Type B pancreatic cell (in vitro differentiated cells): Measurements from ENCODE around the gene FH. TPM values are rescaled to one million over a fixed set of nuclear protein-coding genes. Genes with fewer than 3 reads are reported as not detected.

Experiments used
- DNase-seq: peaks from one replicate; pipeline ENCODE4 v3.0.0; 2021; ENCODE audit warnings: mixed read lengths; ENCODE audit not compliant: unreplicated experiment; ENCODE audit errors: extremely low spot score
- H3K27ac Mint-ChIP-seq: 2 replicates; pipeline ENCODE4 v1.8.0; 2021; ENCODE audit warnings: mild to moderate bottlenecking, mixed read lengths
- H3K27me3 Mint-ChIP-seq: 2 replicates; pipeline ENCODE4 v1.8.0; 2021; ENCODE audit warnings: mixed read lengths
- H3K36me3 Mint-ChIP-seq: 2 replicates; pipeline ENCODE4 v1.8.0; 2021; ENCODE audit warnings: mixed read lengths
- H3K4me1 Mint-ChIP-seq: one replicate; pipeline ENCODE4 v1.8.0; 2021; ENCODE audit warnings: mixed read lengths; ENCODE audit not compliant: unreplicated experiment
- H3K4me3 Mint-ChIP-seq: 2 replicates; pipeline ENCODE4 v1.8.0; 2021; ENCODE audit warnings: mild to moderate bottlenecking, mixed read lengths
- H3K9me3 Mint-ChIP-seq: 2 replicates; pipeline ENCODE4 v1.8.0; 2021; ENCODE audit warnings: mixed read lengths
- total RNA-seq: library from RNA; stranded (reverse); gene quantifications from 2 replicates; pipeline ENCODE4 v1.2.1, GENCODE V29; 2021; ENCODE audit warnings: low replicate concordance
- TF ChIP-seq, protein P1 (sequence below): fragments of 200-600 bp; sonication (generic); conservative IDR thresholded peaks from 2 replicates; pipeline ENCODE4 v1.5.0; 2021; ENCODE audit warnings: antibody characterized with exemption, mild to moderate bottlenecking

The FH gene
- total RNA-seq, 1 donor from 2014 or later = 84.0 TPM

DNA sequence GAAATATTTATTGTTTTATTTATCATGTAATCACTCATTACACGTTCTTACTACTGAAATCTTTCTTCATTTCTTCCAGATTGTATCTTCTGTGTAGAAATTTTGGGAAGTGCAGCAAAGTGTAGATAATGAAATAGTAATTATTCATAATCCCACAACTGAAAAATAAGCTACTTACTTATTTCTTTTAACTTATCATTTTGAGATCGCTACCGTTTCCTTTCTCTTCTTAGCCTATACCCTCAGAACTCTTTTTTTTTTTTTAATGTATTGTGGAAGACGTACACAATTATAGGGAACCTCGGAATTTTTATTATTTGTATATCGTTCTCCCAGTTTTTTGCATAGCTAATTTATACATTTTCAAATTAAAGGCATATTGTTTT, 518 bp upstream of the FH start:
- Mint-ChIP-seq H3K4me3 (no peak overlapping the region), H3K27me3 (peaks cover 17% of the 10 kb centered on the region), H3K36me3 (peaks cover 10% of the 10 kb centered on the region), H3K9me3 (no peaks in the 10 kb centered on the region), H3K27ac (no peak overlapping the region), H3K4me1 (peaks cover 13% of the 10 kb centered on the region)
- TF ChIP-seq, protein P1, sequence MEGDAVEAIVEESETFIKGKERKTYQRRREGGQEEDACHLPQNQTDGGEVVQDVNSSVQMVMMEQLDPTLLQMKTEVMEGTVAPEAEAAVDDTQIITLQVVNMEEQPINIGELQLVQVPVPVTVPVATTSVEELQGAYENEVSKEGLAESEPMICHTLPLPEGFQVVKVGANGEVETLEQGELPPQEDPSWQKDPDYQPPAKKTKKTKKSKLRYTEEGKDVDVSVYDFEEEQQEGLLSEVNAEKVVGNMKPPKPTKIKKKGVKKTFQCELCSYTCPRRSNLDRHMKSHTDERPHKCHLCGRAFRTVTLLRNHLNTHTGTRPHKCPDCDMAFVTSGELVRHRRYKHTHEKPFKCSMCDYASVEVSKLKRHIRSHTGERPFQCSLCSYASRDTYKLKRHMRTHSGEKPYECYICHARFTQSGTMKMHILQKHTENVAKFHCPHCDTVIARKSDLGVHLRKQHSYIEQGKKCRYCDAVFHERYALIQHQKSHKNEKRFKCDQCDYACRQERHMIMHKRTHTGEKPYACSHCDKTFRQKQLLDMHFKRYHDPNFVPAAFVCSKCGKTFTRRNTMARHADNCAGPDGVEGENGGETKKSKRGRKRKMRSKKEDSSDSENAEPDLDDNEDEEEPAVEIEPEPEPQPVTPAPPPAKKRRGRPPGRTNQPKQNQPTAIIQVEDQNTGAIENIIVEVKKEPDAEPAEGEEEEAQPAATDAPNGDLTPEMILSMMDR = no peak
- no peak for DNase-seq

DNA sequence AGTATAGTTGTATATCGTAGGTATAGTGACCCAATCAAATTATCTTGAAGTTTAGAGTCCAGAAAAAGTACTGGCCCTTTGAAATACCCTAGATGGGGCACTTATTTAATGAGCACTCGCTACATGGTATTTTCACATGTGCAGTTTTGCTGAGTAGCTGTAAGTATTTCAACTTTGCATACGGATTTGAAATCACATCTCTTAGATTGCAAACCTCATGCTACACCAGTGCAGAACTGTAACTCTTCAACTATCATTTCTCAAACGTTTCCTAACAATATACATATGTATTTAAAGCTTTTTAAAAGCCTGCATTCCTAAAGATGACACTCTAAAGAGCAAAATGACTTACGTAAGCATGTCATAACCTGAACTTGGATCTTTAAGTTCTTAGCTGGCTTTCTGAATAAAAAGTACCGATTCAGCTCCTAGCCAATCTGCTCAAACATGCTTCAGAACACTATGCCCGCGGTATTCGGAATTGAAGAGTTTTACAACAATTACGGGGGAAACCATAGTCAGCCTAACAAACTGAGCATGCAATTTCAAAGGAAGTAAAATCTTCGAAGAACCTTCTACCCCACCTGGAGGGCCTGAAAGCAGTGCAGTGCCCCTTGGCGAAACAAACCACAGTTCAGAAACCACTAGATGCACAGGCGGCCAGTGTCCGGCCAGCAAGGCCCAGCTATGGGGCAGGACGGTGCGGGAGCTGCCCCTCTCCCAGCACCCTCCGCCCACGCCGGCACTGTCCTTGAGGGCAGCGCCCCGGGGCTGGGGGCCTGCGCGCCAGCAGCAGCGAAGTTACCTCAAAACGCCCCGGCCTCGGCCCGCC, 863 bp downstream of the FH start:
- no peak for DNase-seq
- H3K27ac Mint-ChIP-seq = peak overlapping the region; percentile 90
- TF ChIP-seq, protein P1 = no peak
- H3K27me3 Mint-ChIP-seq = peaks cover 10% of the 10 kb centered on the region
- H3K36me3 Mint-ChIP-seq = peaks cover 13% of the 10 kb centered on the region
- H3K9me3 Mint-ChIP-seq = no peaks in the 10 kb centered on the region
- peaks cover 15% of the 10 kb centered on the region for H3K4me1 Mint-ChIP-seq
- H3K4me3 Mint-ChIP-seq = peak overlapping the region; percentile 94

DNA sequence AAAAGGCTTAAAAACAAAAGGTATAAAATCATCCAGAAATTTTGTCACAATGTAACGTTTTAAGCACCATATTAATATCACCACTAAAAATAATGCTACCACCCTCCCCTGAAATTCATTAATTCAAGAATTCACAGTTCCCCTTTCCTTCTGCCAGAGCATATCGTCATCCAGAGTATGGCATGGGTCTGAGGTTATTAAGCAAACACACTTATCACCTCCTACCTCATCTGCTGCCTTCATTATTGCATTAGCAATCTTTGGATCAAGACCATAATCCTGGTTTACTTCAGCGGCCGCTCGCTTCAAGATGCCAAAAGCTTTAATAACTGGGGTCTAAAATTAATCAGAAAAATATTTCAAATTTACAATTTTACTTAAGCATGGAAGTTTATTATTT, 6.2 kb downstream of the FH start:
- Mint-ChIP-seq H3K27me3 (no peaks in the 10 kb centered on the region), H3K4me3 (no peak overlapping the region), H3K27ac (no peak overlapping the region), H3K4me1 (peaks cover 15% of the 10 kb centered on the region), H3K36me3 (peaks cover 29% of the 10 kb centered on the region), H3K9me3 (no peaks in the 10 kb centered on the region)
- no peak for DNase-seq
- TF ChIP-seq, protein P1 = no peak

DNA sequence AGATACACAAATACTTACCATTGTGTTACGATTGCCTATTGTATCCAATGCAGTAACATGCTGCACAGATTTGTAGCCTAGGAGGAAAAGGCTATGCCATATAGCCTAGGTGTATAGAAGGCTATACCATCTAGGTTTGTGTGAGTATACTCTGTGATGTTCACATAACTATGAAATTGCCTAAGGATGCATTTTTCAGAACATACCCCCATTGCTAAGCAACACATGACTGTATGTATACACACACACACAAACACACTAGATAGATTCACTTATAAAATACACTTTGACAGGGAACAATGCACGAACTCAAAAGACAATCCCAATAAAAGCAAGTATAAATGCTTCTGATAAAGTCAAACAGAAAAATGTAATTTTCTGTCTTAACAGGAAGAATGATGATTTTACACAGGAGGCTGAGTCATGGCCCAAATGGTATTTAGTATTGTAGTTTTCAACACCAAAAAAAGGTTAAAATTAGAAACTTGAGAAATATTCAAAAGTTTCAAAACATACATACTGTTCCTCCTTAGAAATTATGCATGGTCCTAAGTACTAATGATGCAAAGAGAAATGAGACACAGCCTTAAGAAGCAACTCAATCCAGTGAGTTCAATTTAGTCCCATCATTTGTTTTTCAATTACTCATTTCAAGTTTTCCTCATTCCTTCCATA, 12.2 kb downstream of the FH start:
- TF ChIP-seq, protein P1 = no peak
- DNase-seq = no peak
- H3K4me1 Mint-ChIP-seq = no peaks in the 10 kb centered on the region
- H3K27me3 Mint-ChIP-seq = no peaks in the 10 kb centered on the region
- no peak overlapping the region for H3K27ac Mint-ChIP-seq
- no peak overlapping the region for H3K4me3 Mint-ChIP-seq
- peaks cover 30% of the 10 kb centered on the region for H3K36me3 Mint-ChIP-seq
- no peaks in the 10 kb centered on the region for H3K9me3 Mint-ChIP-seq

DNA sequence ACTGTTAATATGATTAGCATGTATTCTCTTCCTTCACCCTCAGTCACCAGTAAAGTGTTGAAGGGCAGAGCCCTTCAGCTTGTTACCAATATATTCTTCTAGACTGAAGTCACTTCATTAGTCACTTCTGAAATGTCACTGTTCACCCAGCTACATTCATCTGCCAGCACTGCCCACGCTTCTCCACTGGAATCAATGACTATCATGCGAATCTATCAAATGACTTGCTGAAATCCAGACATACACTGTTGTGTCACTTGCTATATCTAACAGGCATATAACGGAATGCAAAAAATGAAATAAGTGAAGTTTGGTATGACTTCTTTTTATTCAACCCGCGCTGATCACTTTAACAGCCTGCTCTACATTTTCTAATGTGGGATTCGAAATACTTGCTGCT, 16.1 kb downstream of the FH start:
- TF ChIP-seq, protein P1 = no peak
- no peak for DNase-seq
- Mint-ChIP-seq H3K27ac (no peak overlapping the region), H3K27me3 (no peaks in the 10 kb centered on the region), H3K9me3 (no peaks in the 10 kb centered on the region), H3K36me3 (peaks cover 28% of the 10 kb centered on the region), H3K4me1 (no peaks in the 10 kb centered on the region), H3K4me3 (no peak overlapping the region)
